ENCODE data around the gene CTIF.

DNA sequence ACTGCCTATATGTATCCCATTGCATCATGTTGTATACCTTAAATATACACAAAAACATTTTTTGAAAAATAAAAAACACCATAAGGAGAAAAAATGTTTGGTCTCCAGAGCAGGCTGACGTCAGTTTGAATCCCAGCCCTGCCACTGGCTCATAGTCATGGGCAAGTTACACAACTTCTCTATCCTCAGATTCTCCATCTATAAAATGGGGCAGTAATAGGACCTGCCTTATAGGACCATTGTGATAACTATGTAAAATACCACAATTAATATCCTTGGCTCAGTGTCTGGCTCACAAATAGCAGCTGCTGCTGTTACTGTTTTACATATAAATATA lies 276.3 kb downstream of the CTIF start:
- TF ChIP-seq, protein P1, sequence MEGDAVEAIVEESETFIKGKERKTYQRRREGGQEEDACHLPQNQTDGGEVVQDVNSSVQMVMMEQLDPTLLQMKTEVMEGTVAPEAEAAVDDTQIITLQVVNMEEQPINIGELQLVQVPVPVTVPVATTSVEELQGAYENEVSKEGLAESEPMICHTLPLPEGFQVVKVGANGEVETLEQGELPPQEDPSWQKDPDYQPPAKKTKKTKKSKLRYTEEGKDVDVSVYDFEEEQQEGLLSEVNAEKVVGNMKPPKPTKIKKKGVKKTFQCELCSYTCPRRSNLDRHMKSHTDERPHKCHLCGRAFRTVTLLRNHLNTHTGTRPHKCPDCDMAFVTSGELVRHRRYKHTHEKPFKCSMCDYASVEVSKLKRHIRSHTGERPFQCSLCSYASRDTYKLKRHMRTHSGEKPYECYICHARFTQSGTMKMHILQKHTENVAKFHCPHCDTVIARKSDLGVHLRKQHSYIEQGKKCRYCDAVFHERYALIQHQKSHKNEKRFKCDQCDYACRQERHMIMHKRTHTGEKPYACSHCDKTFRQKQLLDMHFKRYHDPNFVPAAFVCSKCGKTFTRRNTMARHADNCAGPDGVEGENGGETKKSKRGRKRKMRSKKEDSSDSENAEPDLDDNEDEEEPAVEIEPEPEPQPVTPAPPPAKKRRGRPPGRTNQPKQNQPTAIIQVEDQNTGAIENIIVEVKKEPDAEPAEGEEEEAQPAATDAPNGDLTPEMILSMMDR (IDR thresholded peaks at IDR 0.05 in 8 of 11, conservative IDR thresholded peaks at IDR 0.05 in 3 of 11): no peak
- TF ChIP-seq POLR2A (IDR thresholded peaks at IDR 0.05): no peak
